GM19372 (cell line): ENCODE data around the gene TMEM39B.
"Not testable (repeated sequence)": the region's sequence is repeated elsewhere in the genome, so short reads cannot be mapped to it uniquely, and the experiment has no call there.

Experiments used
- ATAC-seq: cut with Tn5 transposase; IDR thresholded peaks from one replicate; pipeline ENCODE4 v1.9.1; 2021; ENCODE audit warnings: mild to moderate bottlenecking, low read depth, moderate library complexity; ENCODE audit not compliant: unreplicated experiment

Gene TMEM39B

DNA sequence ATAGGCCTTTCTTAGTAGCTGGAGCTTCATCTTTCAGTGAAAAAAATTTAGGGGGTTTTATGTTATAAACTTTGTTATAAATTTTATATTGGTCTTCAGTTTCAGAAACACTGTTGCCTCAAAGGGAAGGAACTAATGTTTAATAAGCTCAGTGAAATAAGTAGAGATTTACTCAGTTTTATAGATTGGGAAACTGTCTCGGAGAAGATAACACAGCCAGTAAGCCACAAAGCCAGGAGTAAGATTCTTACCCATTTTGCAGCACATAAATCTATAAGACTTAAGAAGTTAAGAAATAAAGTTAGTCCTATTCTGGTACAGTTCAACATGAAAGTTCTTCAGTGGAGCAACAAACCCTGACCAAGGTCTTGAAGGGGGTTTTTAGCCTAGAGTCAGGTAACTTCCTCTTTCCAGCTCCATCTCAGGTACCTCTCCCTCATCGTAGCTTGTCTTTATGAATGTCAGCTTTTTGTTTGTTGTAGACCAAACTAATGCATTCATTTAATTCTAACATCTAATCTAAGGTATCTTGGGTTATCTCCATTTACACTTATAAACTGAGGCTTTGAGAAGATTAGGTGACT, 38.4 kb downstream of the TMEM39B start:
- ATAC-seq: no peak

DNA sequence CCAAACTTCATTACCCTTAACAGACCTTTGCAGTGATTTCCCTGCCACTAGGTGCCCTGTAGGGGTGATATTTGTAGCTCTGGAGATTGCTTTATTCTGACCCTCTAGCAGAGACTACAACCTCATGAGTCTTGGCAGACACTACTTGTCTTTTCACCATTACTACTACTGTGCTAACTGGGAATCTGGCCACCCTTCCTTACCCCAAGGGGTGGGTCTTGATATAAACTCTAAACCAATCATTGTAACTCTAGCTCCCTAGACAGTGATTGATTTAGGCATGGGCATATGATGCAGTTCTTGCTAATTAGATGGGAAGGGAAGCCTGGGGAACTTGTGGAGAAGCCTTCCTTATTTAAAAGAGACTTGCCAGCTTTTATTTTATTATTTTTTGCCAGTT, 39.0 kb downstream of the TMEM39B start:
- no peak for ATAC-seq

DNA sequence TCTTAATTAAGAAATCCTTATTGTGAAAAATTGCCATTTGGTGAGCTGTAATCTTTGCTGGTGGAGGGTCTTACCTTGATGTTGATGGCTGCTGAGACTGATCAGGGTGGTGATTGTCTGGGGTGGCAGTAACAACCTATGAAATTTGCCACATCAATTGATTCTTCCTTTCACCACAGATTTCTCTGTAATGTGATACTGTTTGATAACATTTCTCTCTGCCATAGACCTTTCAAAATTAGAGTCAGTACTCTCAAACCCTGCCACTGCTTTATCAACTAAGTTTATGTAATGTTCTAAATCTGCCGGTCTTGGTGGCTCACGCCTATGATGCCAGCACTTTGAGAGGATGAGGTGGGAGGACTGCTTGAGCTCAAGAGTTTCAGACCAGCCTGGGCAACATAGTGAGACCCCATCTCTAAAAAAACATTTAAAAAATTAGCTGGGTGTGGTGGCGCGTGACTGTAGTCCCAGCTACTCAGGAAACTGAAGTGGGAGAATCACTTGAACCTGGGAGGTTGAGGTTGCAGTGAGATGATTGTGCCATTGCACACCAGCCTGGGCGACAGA, 40.2 kb downstream of the TMEM39B start:
- no peak for ATAC-seq

DNA sequence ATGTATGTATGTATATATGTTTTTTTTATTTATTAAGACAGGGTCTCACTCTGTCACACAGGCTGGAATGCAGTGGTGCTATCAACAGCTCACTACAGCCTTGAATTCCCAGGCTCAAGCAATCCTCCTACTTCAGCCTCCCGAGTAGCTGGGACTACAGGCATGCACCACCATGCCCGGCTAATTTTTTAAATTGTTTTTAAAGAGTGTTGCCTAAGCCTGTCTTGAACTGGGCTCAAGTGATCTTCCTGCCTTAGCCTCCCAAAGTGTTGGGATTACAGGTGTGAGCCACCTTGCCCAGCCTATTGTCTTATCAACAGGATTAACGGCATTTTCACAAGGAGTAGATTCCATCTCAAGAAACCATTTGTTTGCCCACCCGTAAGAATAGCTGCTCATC, 40.7 kb downstream of the TMEM39B start:
- not testable (repeated sequence) for ATAC-seq

DNA sequence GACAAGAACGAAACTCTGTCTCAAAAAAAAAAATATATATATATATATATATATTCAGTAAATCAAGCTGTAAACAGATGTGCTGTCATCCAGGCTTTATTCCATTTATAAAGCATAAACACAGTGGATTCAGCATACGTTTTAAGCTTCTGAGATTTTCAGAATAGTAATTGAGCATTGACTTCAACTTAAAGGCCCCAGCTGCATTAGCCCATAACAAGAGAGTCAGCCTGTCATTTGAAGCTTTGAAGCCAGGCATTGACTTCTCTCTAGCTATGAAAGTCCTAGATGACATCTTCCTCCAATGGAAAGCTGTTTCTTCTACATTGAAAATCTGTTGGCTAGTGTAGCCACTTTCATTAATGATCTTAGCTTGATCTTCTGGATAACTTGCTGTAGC, 41.7 kb downstream of the TMEM39B start:
- no peak for ATAC-seq

DNA sequence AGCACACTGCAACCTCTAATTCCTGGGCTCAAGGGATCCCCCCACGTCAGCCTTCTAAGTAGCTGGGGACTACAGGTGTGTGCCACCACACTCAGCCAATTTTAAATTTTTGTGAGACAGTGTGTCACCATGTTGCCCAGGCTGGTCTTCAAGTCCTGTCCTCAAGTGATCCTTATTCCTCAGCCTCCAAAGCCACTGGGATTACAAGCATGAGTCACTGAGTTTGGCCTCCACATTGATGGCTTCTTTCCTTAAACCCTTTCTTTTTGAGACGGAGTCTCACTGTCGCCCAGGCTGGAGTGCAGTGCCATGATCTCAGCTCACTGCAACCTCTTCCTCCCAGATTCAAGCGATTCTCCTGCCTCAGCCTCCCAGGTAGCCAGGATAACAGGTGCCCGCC, 42.8 kb downstream of the TMEM39B start:
- no peak for ATAC-seq

DNA sequence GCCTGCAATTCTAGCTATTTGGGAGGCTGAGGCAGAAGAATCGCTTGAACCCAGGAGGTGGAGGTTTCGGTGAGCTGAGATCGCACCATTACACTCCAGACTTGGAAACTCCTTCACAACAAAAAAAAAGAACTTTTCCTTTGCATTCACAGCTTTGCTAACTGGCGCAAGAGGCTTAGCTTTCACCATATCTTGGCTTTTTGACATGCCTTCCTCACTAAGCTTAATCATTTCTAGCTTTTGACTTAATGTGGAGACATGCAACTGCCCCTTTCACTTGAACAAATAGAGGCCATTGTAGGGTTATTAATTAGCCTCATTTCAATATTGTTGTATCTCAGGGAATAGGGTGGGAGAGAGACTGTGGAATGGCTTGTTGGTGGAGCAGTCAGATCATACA, 43.8 kb downstream of the TMEM39B start:
- ATAC-seq: no peak

DNA sequence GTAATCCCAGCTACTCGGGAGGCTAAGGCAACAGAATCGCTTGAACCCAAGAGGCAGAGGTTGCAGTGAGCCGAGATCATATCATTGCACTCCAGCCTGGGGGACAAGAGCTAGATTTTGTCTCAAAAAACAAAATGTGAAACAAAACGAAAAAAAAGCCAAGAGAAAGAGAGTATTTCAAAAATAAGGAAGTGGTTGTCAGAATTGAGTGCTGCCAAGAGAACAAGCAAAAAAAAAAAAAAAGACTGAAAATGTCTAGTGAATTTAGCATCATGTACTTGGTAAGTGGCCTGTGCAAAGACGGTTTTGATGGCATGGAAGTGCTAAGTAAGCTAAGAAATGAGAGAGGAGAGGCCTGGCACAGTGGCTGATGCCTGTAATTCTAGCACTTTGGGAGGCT, 49.4 kb downstream of the TMEM39B start:
- ATAC-seq: no peak

DNA sequence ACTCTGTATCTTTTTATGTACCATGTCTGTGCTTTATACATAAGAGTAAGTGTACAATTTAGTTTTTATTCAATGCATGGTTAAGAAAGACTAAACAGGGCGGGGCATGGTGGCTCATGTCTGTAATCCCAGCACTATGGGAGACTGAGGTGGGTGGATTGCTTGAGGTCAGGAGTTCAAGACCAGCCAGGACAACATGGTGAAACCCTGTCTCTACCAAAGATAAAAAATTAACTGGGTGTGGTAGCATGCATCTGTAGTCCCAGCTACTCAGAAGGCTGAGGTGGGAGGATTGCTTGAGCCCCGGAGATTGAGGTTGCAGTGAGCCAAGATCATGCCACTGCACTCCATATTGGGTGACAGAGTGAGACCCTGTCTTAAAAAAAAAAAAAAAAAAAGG, 50.6 kb downstream of the TMEM39B start:
- ATAC-seq: not testable (repeated sequence)

DNA sequence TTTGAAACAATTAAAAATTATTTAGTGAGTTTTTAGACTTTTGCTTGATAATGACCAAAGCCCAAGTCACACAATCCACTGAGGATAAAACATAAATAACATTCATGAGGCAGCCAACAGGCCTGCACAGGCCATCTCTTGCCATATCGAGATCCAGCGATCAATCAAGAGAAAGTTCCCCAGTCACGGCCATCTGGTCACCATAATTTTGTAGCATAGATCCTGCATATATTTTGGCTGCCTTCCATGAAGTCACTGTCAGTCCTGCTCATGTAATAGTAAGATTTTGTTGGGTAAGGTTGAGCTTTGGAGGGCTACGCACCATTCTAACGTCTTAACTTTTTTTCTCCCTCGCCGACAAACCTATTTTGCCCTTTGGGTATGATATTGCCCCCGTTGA, 52.6 kb downstream of the TMEM39B start:
- no peak for ATAC-seq

DNA sequence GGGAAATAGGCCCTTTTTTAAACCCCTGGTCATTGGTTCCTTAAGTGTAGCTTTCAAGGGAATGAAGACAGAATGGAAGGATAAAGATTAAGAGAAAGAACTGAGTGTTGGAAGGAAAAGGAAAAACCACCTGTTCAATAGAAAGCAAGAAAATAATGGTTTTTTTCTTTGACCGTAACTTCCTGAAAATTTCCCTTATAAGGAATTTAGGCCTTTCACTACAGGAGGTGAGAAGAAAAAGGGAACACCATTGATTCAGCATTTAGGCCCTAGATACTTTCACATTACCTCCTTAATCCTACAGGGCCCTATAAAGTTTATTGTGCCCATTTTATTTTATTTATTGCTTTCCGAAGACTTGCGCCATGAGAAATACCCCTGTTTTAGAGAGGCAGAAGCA, 54.0 kb downstream of the TMEM39B start:
- no peak for ATAC-seq

DNA sequence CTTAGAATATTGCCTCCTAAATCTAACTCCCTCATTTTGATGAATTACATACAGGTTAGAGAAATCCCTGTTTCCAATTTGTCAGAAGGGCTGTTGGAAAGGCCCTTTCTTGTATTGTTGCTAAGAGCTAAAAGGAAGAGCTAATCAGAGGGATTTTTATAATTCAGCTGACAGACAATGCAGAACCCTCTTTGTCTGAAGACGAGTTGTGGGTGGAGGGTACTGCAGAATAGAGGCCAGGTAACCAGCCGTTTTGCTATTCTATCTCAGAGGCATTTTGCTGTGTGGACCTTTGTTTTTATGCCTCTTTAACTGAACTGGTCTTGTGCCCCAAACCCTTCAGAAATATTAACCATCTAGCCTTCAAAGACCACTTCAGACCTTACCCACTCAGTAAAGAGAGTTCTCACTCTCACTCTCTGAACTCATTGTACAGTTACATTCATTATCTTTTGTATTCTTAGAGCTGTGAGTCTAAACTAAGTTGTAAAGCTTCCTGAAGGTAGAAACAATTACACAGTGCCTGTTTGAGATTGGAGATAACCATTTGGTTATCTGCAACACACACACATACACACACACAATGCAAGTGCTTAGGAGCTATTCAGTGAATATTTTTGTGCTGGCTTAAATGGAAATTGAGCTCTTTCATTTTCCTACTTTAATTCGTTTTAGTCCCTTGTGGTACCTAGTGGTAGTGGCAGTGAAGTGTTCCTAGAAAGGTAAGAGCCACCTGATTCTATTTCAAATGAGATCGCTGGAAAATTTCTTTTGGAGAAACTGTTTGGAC, 54.9 kb downstream of the TMEM39B start:
- no peak for ATAC-seq

DNA sequence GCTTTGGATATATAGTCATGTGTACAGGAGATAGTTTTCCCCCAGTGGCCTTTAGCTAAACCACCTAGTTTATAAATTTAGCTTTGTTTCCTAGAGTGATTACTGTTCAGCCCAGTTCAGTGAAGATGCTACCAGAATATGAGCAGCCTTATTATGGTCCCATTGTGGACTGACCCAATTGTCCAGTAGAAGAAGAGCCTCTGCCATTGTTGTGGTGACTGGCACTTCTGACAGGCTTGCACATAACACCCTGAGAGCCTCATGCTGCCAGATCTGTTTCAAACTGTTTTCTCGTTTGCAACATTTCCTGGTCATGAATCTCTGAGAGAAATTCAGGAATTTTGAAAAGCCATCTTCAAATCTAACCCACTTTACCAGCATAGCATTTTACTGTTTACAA, 55.7 kb downstream of the TMEM39B start:
- no peak for ATAC-seq

DNA sequence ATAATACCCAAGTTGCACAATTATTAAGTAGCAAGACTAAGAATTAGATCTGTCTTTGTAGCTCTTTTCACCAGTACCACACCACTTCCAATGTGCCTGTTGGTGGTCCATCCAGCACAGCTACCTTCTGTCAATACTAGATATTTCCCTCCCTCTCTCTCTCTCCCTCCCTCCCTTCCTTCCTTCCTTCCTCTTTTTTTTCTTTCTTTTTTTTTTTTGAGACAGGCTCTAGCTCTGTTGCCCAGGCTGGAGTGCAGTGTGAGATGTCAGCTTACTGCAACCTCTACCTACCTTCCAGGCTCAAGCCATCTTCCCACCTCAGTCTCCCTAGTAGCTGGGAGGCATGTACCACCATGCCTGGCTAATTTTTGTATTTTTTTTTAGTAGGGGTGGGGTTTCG, 56.2 kb downstream of the TMEM39B start:
- ATAC-seq: no peak

DNA sequence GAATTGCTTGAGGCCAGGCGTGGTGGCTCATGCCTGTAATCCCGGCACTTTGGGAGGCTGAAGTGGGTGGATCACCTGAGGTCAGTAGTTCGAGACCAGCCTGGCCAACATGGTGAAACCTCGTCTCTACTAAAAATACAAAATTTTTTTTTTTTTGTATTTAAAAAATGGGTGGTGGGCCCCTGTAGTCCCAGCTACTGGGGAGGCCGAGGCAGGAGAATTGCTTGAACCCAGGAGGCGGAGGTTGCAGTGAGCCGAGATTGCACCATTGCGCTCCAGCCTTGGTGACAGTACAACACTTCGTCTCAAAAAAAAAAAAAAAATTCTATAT, 61.2 kb downstream of the TMEM39B start:
- not testable (repeated sequence) for ATAC-seq

DNA sequence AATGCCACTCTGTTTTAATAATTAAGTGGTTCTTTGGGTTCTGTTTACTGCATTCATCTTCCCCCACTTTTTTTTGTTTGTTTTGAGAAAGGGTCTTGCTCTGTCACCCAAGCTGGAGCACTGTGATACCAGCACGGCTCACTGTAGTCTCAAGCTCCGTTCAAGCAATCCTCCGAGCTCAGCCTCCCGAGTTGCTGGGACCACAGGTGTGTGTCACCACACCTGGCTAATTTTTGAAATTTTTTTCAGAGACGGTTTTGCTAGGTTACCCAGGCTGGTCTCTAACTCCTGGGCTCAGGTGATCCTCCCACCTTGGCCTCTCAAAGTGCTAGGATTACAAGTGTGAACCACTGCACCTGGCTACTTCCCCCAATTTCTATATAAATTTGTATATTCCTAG, 64.4 kb downstream of the TMEM39B start:
- ATAC-seq: no peak

DNA sequence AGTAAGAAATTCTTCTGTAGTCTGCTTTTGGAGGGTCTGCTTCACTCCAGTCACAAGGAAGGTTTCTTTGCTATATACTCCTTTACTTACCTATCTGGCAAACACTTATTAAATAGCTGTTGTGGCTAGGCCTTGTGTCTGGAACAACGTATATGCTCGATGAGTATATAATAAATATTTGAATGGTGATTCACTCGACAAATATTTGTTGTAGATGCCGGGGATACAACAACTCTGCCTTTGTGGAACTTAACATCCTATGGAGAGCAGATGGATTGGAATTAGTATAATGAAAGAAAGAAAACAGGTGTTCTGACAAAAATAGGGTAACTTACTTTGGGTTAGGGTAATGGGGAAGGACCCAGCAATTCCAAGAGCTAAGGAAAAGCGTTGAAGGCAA, 66.2 kb downstream of the TMEM39B start:
- no peak for ATAC-seq

DNA sequence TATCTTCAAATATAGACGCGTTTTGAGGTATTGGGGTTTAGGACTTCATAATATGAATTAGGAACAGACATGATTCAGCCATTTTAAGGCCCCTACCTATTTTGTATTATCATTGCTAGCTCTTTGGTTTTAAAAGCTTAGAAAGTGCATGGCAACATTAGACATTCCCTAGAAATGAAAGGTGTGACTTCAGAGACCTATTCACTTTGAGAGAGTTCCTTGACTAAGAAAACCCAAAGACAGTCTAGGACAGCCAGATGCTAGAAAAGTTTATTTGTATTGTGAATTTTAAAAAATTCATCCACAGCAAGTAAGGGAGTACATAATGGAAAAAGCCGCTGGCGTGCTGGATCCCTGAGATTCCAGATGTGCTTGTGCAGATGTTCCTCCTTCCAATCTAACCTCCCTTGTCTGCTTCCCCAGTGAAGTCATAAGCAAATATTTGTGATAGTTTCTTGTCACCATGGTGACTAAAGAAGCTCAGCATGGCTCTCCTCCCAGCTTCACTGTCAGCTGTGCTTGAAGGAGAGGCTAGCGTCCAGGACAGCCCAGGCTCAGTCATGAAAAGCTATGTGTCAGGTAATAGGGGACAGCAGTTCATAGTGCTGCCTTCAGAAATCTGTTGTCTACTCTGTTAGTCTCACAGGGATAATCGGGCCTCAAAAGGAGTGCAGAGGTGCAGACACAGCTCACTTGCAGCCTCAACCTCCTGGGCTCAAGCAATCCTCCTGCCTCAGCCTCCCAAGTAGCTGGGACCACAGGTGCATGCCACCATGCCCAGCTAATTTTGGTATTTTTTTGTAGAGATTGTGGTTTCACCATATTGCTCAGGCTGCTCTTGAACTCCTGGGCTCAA, 69.9 kb downstream of the TMEM39B start:
- no peak for ATAC-seq

DNA sequence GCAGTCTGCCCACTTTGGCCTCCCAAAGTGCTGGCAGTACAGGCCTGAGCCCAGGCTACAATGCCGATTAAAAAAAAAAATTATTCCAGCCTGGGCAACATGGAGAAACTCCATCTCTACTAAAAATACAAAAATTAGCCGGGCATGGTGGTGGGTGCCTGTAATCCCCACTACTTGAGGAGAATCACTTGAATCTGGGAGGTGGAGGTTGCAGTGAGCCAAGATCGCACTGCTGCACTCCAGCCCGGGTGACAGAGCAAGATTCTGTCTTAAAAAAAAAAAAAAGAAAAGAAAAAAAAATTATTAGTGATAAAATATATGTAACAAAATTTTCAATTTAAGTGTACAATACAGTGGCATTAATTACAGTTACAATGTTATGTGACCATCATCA, 70.6 kb downstream of the TMEM39B start:
- not testable (repeated sequence) for ATAC-seq

DNA sequence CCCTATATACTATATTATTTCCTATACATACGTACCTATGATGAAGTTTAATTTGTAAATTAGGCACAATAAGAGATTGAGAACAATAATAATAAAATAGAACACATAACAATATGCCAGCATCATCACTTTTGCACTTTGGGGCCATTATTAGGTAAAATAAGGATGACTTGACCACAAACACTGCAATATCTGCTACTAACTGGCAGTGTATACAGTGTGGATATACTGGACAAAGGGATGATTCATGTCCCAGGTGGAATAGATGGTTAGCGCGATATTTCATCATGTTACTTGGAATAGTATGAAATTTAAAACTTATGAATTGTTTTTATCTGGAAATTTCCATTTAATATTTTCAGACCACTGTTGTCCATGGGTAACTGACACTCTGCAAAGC, 71.3 kb downstream of the TMEM39B start:
- ATAC-seq: no peak

DNA sequence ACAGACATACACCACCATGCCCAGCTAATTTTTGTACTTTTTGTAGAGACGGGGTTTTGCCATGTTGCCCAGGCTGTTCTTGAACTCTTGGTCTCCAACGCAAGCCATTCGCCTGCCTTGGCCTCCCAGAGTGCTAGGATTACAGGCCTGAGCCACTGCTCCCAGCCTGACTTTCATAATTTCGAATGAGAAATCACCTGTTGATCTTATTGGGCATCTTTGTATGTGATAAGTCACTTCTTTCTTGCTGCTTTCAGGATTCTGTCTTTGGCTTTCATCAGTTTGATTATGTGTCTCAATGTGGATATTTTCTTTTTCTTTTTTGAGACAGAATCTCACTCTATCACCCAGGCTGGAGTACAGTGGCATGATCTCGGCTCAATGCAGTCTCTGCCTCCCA, 75.1 kb downstream of the TMEM39B start:
- ATAC-seq: not testable (repeated sequence)
